Spleen (tissue), 11 donors: ENCODE results near the gene MERTK. TPM values are rescaled to one million over a fixed set of nuclear protein-coding genes. Genes with fewer than 3 reads are reported as not detected.

Experiments
- DNase-seq: peaks from one replicate; pipeline ENCODE4 v3.0.0-alpha.2; 2020
- H3K27ac ChIP-seq, 8 donors: fragments of 200-600 bp; sonication (generic) in 7 of 8; 1 replicate in 4 of 8; 2 replicates in 4 of 8; pipeline versions ENCODE4 v1.5.0 to v1.8.0; 2016 to 2021; ENCODE audit warnings: inconsistent platforms in 4 of 8, mild to moderate bottlenecking in 4 of 8, moderate library complexity in 1 of 8
- H3K27me3 ChIP-seq, 7 donors: fragments of 200-600 bp; sonication (generic) in 6 of 7; replicated peaks in 1 of 7; 1 replicate in 4 of 7; 2 replicates in 3 of 7; pipeline versions ENCODE4 v1.5.0 to v1.8.0; 2016 to 2021; ENCODE audit warnings: inconsistent platforms in 3 of 7, mild to moderate bottlenecking in 1 of 7
- H3K36me3 ChIP-seq, 6 donors: fragments of 200-600 bp; sonication (generic) in 5 of 6; 1 replicate in 4 of 6; 2 replicates in 2 of 6; pipeline versions ENCODE4 v1.5.0 to v1.8.0; 2016 to 2021; ENCODE audit warnings: inconsistent platforms in 2 of 6
- H3K4me1 ChIP-seq, 6 donors: fragments of 200-600 bp; sonication (generic) in 5 of 6; 1 replicate in 3 of 6; 2 replicates in 3 of 6; pipeline versions ENCODE4 v1.5.0 to v1.8.0; 2016 to 2021; ENCODE audit warnings: inconsistent platforms in 3 of 6
- H3K4me3 ChIP-seq, 8 donors: fragments of 200-600 bp; sonication (generic) in 7 of 8; 1 replicate in 4 of 8; 2 replicates in 4 of 8; pipeline versions ENCODE4 v1.5.0 to v1.8.0; 2016 to 2021; ENCODE audit warnings: inconsistent platforms in 4 of 8, mild to moderate bottlenecking in 4 of 8, moderate library complexity in 2 of 8
- H3K9me3 ChIP-seq, 8 donors: fragments of 200-600 bp; sonication (generic) in 7 of 8; 1 replicate in 4 of 8; 2 replicates in 4 of 8; pipeline versions ENCODE4 v1.5.0 to v1.8.0; 2016 to 2021; ENCODE audit warnings: inconsistent platforms in 4 of 8
- CTCF ChIP-seq, 11 experiments: fragments of 200-600 bp in 7 of 11; fragments of 450-650 bp in 4 of 11; sonication (generic) in 4 of 11; IDR thresholded peaks in 8 of 11; conservative IDR thresholded peaks in 3 of 11; 1 replicate in 7 of 11; 2 replicates in 4 of 11; pipeline versions ENCODE4 v1.4.0 to v1.8.0; 2016 to 2021; ENCODE audit warnings: antibody characterized with exemption in 11 of 11, inconsistent platforms in 4 of 11, mild to moderate bottlenecking in 1 of 11
- POLR2A ChIP-seq, 3 donors: fragments of 450-650 bp; IDR thresholded peaks; one replicate each; pipeline ENCODE4 v1.5.1; 2017; ENCODE audit warnings: antibody characterized with exemption in 3 of 3, mild to moderate bottlenecking in 1 of 3
- POLR2AphosphoS5 ChIP-seq, 3 donors: sonication (generic); formaldehyde crosslinking; IDR thresholded peaks; one replicate each; pipeline ENCODE4 v1.5.1; 2017; ENCODE audit warnings: antibody characterized with exemption in 3 of 3
- WGBS, 5 donors: extraction: QIAGEN DNeasy Blood & Tissue Kit in 3 of 5; methylation state at CpG; one replicate each; pipeline versions ENCODE4 v1.1.5 to v1.1.7; 2013 to 2018; 5-methylcytosine and 5-hydroxymethylcytosine counted together
- intact Hi-C: fragments of 100-400 bp; cut with DNase I; formaldehyde crosslinking; loops from one replicate; pipeline ENCODE4 v1.15.0; 2023; ENCODE audit warnings: low total_unique reads
- polyA plus RNA-seq, 3 donors: library from polyadenylated mRNA; stranded (reverse); fragments of 200-250 nt; gene quantifications; one replicate each; pipeline ENCODE4 v1.2.1, GENCODE V29; 2013
- total RNA-seq, 7 donors: library from RNA; depleted of rRNA in 3 of 7; stranded (reverse); fragments of >200 nt in 3 of 7; fragmentation: NEBNext Ultra II Directional in 4 of 7; extraction: Animal tissue kit (Norgen Biotek cat#: 25700) in 4 of 7; gene quantifications; one replicate each; pipeline versions ENCODE4 v1.1.0 to v1.2.1, GENCODE V29; 2016 to 2021
- donor health status: healthy with polysubstance abuse.
- donor health status: DM: no; HTN: no; CAD: no; lungs with moderate emphysema.
- donor health status: DM: no; HTN: no; CAD: no.
- donor health status: Bipolar disorder and iron deficiency.
- donor health status: healthy.
- donor health status: DM: no; HTN: no; CAD: no.
- donor health status: DM: yes; HTN: yes; CAD: no.

The MERTK gene
- total and polyA plus RNA-seq, 10 donors, result 6.9 to 127 (median 49.7) TPM

- Histone ChIP-seq H3K4me1 (peaks cover 3 to 30% (median 19%) of the 10 kb centered on the region in 6 donors), H3K4me3 (no peak overlapping the region), H3K9me3 (no peaks in the 10 kb centered on the region), H3K36me3 (peaks cover 0 to 6% (median 0%) of the 10 kb centered on the region in 6 donors), H3K27me3 (no peaks in the 10 kb centered on the region), H3K27ac (no peak overlapping the region)
- no peak for DNase-seq
- 63 to 90% (median 71%) methylated on average over 3 of the region's 3 CpGs for WGBS, 5 donors
- TF ChIP-seq POLR2AphosphoS5 (IDR thresholded peaks at IDR 0.05) (no peak), POLR2A (IDR thresholded peaks at IDR 0.05) (no peak), CTCF (IDR thresholded peaks at IDR 0.05 in 8 of 11, conservative IDR thresholded peaks at IDR 0.05 in 3 of 11) (no peak)
- intact Hi-C loops, result no loop called here
Observed at GRCh38 chr2:111917106-111917505, 18.7 kb downstream of the MERTK start.

GRCh38 chr2:111918383-111918806 lies 20.0 kb downstream of the MERTK start:
- WGBS, 5 donors, result 83 to 97% (median 89%) methylated on average over 1 of the region's 1 CpG
- DNase-seq, result no peak
- no peaks in the 10 kb centered on the region for H3K27me3 ChIP-seq
- peaks cover 3 to 26% (median 19%) of the 10 kb centered on the region in 6 donors for H3K4me1 ChIP-seq
- H3K4me3 ChIP-seq, result no peak overlapping the region
- H3K27ac ChIP-seq, result no peak overlapping the region
- H3K9me3 ChIP-seq, result no peaks in the 10 kb centered on the region
- intact Hi-C loops, result no loop called here
- no peak for TF ChIP-seq CTCF (IDR thresholded peaks at IDR 0.05 in 8 of 11, conservative IDR thresholded peaks at IDR 0.05 in 3 of 11)
- TF ChIP-seq POLR2A (IDR thresholded peaks at IDR 0.05), result no peak
- TF ChIP-seq POLR2AphosphoS5 (IDR thresholded peaks at IDR 0.05), result no peak
- peaks cover 0 to 14% (median 0%) of the 10 kb centered on the region in 6 donors for H3K36me3 ChIP-seq

- H3K4me3 ChIP-seq, result no peak overlapping the region
- peak overlapping the region in 2 of 8 donors; percentile 22 to 37 for H3K27ac ChIP-seq
- H3K27me3 ChIP-seq, result no peaks in the 10 kb centered on the region
- H3K9me3 ChIP-seq, result no peaks in the 10 kb centered on the region
- TF ChIP-seq CTCF (IDR thresholded peaks at IDR 0.05 in 8 of 11, conservative IDR thresholded peaks at IDR 0.05 in 3 of 11) (no peak), POLR2A (IDR thresholded peaks at IDR 0.05) (no peak), POLR2AphosphoS5 (IDR thresholded peaks at IDR 0.05) (no peak)
- no peak for DNase-seq
- WGBS, 5 donors, result 57 to 70% (median 65%) methylated on average over 2 of the region's 2 CpGs
- intact Hi-C loops, result no loop called here
- H3K36me3 ChIP-seq, result peaks cover 0 to 14% (median 0%) of the 10 kb centered on the region in 6 donors
- H3K4me1 ChIP-seq, result peaks cover 3 to 33% (median 19%) of the 10 kb centered on the region in 6 donors
Observed at GRCh38 chr2:111919365-111919764, 21.0 kb downstream of the MERTK start.

- Histone ChIP-seq H3K4me1 (peaks cover 3 to 33% (median 19%) of the 10 kb centered on the region in 6 donors), H3K9me3 (no peaks in the 10 kb centered on the region), H3K4me3 (no peak overlapping the region), H3K27me3 (no peaks in the 10 kb centered on the region), H3K27ac (peak overlapping the region in 5 of 8 donors; percentile 8 to 37 (median 22)), H3K36me3 (peaks cover 0 to 14% (median 0%) of the 10 kb centered on the region in 6 donors)
- 52 to 69% (median 57%) methylated on average over 7 to 8 of the region's 8 CpGs for WGBS, 5 donors
- DNase-seq, result peak; percentile 77
- TF ChIP-seq POLR2AphosphoS5 (IDR thresholded peaks at IDR 0.05), result peak in 2 of 3 donors; percentile 69 to 72
- no peak for TF ChIP-seq POLR2A (IDR thresholded peaks at IDR 0.05)
- peak in 1 of 11 experiments; percentile 6 for TF ChIP-seq CTCF (IDR thresholded peaks at IDR 0.05 in 8 of 11, conservative IDR thresholded peaks at IDR 0.05 in 3 of 11)
- intact Hi-C loops, result no loop called here
Observed at GRCh38 chr2:111919794-111920608, 21.6 kb downstream of the MERTK start.
